ENCODE data around the gene DDX54. TPM values are rescaled to one million over a fixed set of nuclear protein-coding genes. Genes with fewer than 3 reads are reported as not detected.
"Not testable (repeated sequence)": the region's sequence is repeated elsewhere in the genome, so short reads cannot be mapped to it uniquely, and the experiment has no call there.

The DDX54 gene
- total RNA-seq, 1 donor from 2014 or later, result 112 TPM

DNA sequence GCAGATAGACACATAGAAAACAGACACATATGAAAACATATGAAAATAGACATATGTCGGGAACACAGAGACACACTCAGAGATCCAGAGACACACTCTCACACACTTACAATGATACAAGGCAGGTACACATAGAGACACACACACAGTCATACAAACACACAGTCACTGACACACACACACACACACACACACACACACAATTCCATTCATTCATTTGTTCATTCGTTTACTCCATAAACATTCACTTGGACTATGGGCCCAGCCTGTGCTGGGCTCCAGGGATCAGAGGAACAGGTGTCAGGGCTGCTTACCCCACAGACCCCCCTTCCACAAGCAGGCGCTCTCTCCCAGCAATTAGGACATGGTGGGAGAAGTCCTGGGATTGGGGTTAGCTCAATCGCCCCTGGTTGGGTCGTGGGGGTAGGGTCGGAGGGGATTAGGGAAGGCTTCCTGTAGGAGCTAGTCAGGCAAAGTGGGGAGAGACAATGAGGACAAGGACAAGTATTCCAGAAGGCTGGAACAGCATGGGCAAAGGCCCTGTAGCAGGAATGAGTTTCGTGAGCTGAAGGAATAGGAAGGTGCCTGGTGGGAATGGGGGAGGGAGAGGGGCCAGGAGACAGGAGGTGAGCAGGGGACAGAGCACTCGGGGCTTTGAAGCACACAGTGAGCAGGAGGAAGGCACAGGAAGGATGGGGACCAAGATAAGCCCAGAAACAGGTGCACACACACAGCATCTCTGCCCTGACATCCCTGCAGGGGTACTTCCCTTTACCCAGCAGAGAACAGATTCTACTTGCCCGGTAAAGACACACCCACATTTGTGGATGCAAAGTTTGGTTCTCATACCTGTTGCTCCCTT lies 56.2 kb downstream of the DDX54 start:
- no peak overlapping the region for H3K4me3 ChIP-seq (ENCODE audit: low read depth, low read length)
- no peak for DNase-seq (ENCODE audit: low read depth)
- TF ChIP-seq, protein P1, sequence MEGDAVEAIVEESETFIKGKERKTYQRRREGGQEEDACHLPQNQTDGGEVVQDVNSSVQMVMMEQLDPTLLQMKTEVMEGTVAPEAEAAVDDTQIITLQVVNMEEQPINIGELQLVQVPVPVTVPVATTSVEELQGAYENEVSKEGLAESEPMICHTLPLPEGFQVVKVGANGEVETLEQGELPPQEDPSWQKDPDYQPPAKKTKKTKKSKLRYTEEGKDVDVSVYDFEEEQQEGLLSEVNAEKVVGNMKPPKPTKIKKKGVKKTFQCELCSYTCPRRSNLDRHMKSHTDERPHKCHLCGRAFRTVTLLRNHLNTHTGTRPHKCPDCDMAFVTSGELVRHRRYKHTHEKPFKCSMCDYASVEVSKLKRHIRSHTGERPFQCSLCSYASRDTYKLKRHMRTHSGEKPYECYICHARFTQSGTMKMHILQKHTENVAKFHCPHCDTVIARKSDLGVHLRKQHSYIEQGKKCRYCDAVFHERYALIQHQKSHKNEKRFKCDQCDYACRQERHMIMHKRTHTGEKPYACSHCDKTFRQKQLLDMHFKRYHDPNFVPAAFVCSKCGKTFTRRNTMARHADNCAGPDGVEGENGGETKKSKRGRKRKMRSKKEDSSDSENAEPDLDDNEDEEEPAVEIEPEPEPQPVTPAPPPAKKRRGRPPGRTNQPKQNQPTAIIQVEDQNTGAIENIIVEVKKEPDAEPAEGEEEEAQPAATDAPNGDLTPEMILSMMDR (conservative IDR thresholded peaks at IDR 0.05; ENCODE audit: low read depth, low read length), result no peak

DNA sequence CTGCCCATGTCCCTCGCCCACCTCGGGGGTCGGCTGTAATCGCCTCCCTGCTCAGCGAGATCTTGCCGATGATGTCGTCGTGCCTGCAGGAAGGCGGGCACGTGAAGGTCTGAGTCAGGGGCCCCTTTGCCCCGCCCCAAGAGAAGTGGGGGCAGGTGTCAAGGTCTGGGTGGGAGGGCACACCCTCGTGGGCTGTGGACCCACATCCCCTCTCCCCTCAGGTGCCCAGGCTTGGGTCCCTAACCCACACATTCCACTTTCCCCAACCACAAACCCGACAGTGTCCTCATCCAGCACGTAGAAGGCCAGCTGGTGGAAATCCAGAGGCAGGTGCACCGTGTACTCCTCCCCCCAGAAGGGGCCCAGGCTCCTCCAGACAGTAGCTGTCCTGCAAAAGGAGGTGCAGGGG lies 57.5 kb downstream of the DDX54 start:
- no peak for DNase-seq (ENCODE audit: low read depth)
- H3K4me3 ChIP-seq (ENCODE audit: low read depth, low read length), result no peak overlapping the region
- TF ChIP-seq, protein P1 (conservative IDR thresholded peaks at IDR 0.05; ENCODE audit: low read depth, low read length), result no peak

DNA sequence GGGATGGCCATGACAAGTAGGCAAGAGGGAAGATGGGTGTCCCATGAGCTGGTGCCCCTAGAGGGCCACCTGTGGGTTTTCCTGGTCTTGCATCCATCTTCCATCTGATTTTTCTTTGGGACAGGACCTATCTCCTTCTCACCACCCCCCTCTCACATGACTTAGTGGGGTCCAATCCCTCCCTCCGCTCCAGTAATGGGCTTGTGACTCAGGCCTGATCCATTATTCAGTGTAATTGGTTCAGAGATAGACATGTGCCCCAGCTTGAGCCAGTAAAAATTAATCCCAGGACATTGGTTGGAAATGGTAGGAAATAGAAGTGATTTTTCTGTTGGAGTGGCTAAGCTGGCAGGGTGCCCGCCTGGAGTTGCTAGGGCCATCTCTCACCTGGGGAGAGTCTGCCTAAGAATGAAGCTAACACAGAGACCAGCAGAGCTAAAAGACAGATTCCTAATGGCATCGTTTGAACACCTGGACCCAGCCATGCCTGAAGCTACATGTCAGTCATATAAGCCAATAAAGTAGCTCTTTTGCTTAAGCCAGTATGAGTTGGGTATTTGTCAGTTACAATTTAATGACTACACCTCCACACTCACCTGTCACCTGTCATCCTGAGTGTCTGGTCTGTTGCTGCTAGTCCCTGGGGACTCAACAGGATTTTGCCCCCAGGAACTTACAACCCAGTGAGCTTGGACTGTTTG lies 64.5 kb downstream of the DDX54 start:
- TF ChIP-seq, protein P1 (conservative IDR thresholded peaks at IDR 0.05; ENCODE audit: low read depth, low read length), result peak; percentile 5
- no peak for DNase-seq (ENCODE audit: low read depth)

DNA sequence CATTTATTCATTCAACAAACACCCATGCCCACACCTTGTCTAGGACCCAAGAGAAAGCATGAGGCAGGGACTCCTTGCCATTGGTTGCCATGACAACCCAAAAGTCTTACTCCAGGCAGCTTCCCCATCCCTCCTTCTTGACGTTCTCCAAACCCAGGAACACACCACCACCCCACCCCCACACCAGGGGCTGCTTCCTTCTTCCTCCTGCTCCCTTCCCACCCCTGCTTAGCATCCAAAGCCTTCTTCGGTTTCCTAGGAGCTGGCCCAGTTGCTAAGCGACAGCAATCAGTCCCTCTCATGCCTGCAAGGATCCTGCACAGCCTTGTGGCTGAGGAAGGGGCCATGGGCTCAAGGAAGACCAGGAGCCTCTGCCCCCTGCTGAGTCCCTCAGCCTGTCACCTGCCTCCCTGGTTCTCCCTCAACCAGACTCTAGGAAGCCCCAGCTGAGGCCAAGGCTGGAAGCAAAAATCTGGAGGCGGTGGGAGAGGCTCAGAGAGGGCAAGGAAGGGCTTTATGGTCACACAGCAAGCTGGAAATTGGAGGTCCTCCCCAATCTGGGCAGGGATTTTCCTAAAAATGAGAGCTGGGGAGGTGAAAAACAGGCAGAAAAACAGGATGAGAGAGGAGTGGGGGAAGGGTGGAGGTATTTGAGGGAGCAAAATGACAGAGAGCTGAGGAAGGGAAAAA lies 65.2 kb downstream of the DDX54 start:
- no peak overlapping the region for H3K4me3 ChIP-seq (ENCODE audit: low read depth, low read length)
- DNase-seq (ENCODE audit: low read depth), result no peak
- TF ChIP-seq, protein P1 (conservative IDR thresholded peaks at IDR 0.05; ENCODE audit: low read depth, low read length), result no peak

More for the DNA sequence above, 64.5 kb downstream of the DDX54 start:
- H3K4me3 ChIP-seq (ENCODE audit: low read depth, low read length), result no peak overlapping the region

DNA sequence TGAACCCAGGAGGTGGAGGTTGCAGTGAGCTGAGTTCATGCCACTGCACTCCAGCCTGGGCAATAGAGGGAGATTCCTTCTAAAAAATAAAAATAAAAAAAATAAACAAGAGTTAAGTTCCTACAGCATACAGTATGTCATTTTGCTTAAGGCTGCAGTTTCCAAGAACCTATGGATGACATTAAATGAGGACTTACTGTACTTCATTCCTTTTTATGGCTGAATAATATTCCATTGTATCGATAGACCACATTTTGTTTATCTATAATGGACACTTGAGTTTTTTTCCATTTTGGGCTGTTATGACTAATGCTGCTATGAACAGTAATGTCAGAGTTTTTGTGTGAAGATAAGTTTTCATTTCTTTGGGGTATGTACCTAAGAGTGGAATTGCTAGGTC lies 67.1 kb downstream of the DDX54 start:
- no peak overlapping the region for H3K4me3 ChIP-seq (ENCODE audit: low read depth, low read length)
- TF ChIP-seq, protein P1 (conservative IDR thresholded peaks at IDR 0.05; ENCODE audit: low read depth, low read length), result no peak
- DNase-seq (ENCODE audit: low read depth), result no peak

DNA sequence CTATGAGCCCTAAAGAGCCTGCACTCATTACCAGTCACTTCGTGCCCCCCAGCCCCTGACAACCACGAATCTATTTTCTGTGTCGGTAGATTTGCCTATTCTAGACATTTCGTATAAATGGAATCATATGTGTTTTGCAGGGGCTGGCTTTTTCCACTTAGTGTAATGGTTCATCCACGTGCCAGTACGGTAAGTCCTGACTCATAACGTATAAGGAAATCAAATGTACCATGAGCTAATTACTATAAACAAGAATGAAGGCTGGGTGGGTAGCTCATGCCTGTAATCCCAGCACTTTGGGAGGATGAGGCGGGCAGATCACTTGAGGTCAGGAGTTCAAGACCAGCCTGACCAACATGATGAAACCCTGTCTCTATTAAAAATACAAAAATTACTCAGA lies 67.6 kb downstream of the DDX54 start:
- H3K4me3 ChIP-seq (ENCODE audit: low read depth, low read length); DNase-seq (ENCODE audit: low read depth): not testable (repeated sequence)

DNA sequence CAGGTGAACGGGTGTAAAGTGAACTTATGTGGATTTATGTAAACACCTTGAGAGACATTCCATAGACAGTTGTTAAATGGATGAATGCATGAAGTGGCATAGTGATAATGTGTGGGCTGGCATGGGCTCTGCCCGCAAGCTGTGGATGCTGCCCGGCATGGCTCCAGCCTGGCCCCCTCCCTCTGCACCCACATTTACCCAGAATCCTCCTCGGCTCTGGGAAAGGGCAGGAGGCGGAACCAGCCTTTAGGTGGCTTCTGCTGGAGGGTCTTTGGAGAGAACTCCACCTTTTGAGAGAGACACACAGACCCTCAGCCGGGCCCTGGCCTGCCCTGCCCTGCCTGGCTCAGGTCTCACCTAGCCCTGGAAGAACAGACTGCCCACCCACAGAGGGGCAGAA lies 68.4 kb downstream of the DDX54 start:
- no peak overlapping the region for H3K4me3 ChIP-seq (ENCODE audit: low read depth, low read length)
- TF ChIP-seq, protein P1 (conservative IDR thresholded peaks at IDR 0.05; ENCODE audit: low read depth, low read length), result no peak
- no peak for DNase-seq (ENCODE audit: low read depth)
